Stimulated activated CD8-positive, alpha-beta memory T cell treated with anti-CD3 and anti-CD28 coated beads, Interleukin-12 subunit alpha, Interleukin-12 subunit beta, amount 100 ng/mL, for 24 hours (primary cell): ENCODE data around the gene MRPL18.
"Not testable (repeated sequence)": the region's sequence is repeated elsewhere in the genome, so short reads cannot be mapped to it uniquely, and the experiment has no call there.

ENCODE experiments used
- DNase-seq: peaks from one replicate; pipeline ENCODE4 v3.0.0-alpha.2; 2020; ENCODE audit errors: extremely low read depth

MRPL18 gene

GRCh38 chr6:159790149-159790955, at the start of gene MRPL18:
TSS of gene MRPL18 (plus strand) at chr6:159790467. CDS start at chr6:159790588, 121 bp downstream.
- peak; percentile 83 for DNase-seq

- no peak for DNase-seq
Observed at GRCh38 chr6:159742165-159742564, 48.1 kb upstream of the MRPL18 start.

- DNase-seq = no peak
Observed at GRCh38 chr6:159745081-159745480, 45.2 kb upstream of the MRPL18 start.

GRCh38 chr6:159746759-159747158, 43.5 kb upstream of the MRPL18 start:
- no peak for DNase-seq

GRCh38 chr6:159748127-159748526, 42.1 kb upstream of the MRPL18 start:
- DNase-seq = not testable (repeated sequence)

- DNase-seq = no peak
Observed at GRCh38 chr6:159751448-159751847, 38.8 kb upstream of the MRPL18 start.

- DNase-seq = no peak
Observed at GRCh38 chr6:159753081-159753872, 37.0 kb upstream of the MRPL18 start.

- DNase-seq = no peak
Observed at GRCh38 chr6:159754401-159754800, 35.9 kb upstream of the MRPL18 start.

GRCh38 chr6:159754959-159755914, 35.0 kb upstream of the MRPL18 start:
- DNase-seq = no peak

- DNase-seq = no peak
Observed at GRCh38 chr6:159756508-159756907, 33.8 kb upstream of the MRPL18 start.

GRCh38 chr6:159758031-159759001, 32.0 kb upstream of the MRPL18 start:
- DNase-seq = no peak

GRCh38 chr6:159759645-159760044, 30.6 kb upstream of the MRPL18 start:
- no peak for DNase-seq

- no peak for DNase-seq
Observed at GRCh38 chr6:159760602-159761057, 29.6 kb upstream of the MRPL18 start.

GRCh38 chr6:159761129-159761872, 29.0 kb upstream of the MRPL18 start:
- no peak for DNase-seq

GRCh38 chr6:159761873-159762680, 28.2 kb upstream of the MRPL18 start, which contains the start of gene ACAT2:
TSS of gene ACAT2 (plus strand) at chr6:159762045. CDS start at chr6:159762088, 43 bp downstream.
- DNase-seq = peak; percentile 89

- no peak for DNase-seq
Observed at GRCh38 chr6:159762681-159763293, 27.5 kb upstream of the MRPL18 start.

- DNase-seq = no peak
Observed at GRCh38 chr6:159766906-159767305, 23.4 kb upstream of the MRPL18 start.

- no peak for DNase-seq
Observed at GRCh38 chr6:159769470-159769869, 20.8 kb upstream of the MRPL18 start.
